HG03095 (cell line): ENCODE data around the gene DDX53.

Experiments used
- ATAC-seq: cut with Tn5 transposase; IDR thresholded peaks from one replicate; pipeline ENCODE4 v1.9.1; 2021; ENCODE audit warnings: moderate library complexity; ENCODE audit not compliant: unreplicated experiment

Gene DDX53

DNA sequence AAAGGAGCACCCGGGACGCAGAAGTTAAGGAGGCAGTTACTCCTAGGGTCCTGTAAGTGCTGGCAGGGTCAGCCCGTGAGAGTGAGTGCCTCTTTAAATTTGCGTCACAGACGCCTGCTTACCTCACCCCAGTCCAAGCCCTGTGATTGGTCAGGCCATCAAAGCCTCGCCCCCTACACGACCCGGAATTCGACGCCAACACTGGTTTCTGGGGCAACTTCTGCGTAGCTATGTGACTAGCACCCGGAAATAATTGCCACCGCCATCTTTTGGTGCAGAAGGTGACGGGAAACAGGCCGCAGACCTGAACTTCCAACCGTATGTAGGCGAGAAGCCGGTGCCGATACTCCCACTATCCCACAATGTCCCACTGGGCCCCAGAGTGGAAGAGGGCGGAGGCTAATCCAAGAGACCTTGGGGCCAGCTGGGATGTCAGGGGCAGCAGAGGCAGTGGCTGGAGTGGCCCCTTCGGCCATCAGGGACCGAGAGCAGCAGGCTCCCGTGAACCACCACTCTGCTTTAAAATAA, at the start of gene DDX53:
DDX53 (plus strand) TSS at position 265 of the 528 bp plus-strand sequence; CDS start at position 363, 98 bp downstream.
- ATAC-seq, result no peak

- no peak for ATAC-seq
These were observed 49.2 kb upstream of the DDX53 start for GRCh38 chrX:22950269-22951266.

DNA sequence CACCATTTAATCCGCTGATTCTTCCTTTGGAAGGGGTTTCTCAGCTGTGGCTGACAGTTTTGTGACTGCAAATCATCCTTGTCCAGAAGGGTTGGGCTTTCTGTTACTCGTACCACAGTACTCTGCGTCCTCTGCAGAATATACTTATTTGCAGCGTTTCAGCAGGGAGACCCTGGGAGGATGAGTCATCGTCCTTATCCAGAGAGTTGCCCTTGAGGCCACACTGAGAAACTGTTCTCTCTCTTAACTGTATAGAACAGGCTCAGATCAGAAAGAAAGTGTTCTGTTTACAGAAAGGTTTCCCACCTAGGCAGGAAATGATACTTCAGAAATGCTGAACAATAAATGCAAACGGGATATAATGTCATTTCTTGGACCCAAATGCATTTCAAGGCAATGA, 47.8 kb upstream of the DDX53 start:
- no peak for ATAC-seq

DNA sequence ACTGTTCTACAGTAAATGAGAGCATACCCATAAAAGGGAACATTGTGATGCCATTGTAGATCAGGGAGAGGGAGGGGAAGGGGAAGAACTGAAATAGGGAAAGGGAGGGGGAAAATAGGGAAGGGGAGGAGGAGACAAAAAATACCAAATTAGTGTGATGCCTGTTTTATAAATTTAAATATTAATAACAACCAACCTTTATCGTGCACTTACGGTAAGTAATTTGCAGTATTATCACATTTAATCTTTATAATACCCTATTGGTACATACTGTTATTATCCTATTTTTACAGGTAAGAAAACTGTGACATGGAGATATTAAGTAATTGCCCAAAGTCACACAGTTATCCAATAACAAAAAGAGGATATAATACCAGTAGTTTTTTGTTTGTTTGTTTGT, 41.5 kb upstream of the DDX53 start:
- no peak for ATAC-seq

- no peak for ATAC-seq
These were observed 40.4 kb upstream of the DDX53 start for GRCh38 chrX:22959204-22959920.

DNA sequence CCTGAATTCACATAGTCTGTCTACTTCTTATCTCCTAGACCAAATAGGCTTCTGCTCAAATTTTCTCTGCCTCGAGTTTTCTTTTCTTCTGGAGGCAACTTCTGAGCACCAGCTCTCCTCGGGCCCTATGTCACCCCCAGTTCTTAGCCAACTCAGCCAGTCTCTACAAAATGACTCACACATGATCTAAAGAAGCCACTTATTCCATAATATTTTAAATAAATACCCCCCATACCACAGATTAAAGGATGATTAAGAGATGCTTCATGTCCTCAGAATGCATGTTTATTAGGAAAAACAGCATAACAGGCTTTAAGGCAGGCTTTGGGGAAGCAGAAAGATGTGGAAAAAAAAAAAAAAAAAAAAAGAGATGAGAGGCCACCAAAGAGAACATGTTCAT, 36.6 kb upstream of the DDX53 start:
- no peak for ATAC-seq

DNA sequence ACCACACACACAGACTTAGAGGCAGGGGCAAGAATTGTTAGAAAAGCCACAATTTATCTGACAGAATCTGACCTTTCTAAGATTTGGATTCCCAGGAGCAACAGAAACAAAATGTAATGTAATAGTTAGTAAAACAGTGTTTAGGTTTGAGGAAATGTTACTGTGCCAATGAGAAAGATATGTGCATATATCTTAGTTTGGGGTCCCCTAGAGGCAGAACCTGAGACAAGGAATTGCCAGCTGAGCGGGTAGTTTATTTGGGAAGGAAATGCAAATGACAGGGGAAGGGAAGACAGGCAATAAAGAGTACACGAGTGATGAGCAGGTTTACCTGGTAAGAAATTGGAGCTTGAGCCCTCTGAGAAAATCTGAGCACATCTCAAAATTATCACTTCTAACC, 31.3 kb upstream of the DDX53 start:
- ATAC-seq, result no peak

DNA sequence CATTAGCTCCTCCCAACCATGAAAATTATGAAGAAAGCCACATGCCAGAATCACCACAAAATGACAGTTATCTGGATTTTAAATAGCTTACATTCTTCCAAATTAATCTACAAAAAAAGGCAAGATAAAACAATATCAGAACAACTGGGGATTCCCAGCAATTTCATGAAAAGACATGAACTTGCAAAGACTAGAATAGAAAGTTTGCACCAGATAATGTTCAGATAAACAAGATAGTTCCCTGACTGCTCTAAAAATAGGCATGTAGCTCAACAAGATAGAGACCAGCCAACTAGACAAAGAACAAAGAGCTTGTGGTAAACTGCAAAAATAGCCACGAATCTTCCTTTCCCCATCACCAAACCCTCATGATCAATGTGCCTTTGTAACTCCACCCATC, 30.3 kb upstream of the DDX53 start:
- no peak for ATAC-seq

- no peak for ATAC-seq
These were observed 28.9 kb upstream of the DDX53 start for GRCh38 chrX:22970861-22971260.

DNA sequence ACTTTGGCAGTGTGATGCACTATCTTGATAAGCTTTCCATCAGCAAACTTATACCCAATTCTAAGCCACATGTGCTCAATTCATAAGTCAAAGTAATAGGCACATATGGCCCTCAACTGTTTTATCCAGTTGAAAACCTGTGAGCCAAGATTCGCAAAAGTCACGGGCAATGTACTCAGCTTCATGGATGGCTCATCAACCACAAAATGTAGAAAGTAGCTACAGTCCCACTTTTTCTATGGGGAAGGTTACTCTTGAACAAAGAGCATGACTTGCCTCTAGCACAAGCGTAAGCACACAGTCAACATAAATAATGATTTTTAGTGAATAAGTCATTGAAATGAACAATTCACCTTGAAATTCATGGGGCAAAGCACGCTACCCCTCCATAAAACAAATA, 25.1 kb upstream of the DDX53 start:
- no peak for ATAC-seq

- ATAC-seq, result no peak
These were observed 24.0 kb upstream of the DDX53 start for GRCh38 chrX:22975786-22976185.

GRCh38 chrX:22985958-22986357, 13.8 kb upstream of the DDX53 start:
- no peak for ATAC-seq

DNA sequence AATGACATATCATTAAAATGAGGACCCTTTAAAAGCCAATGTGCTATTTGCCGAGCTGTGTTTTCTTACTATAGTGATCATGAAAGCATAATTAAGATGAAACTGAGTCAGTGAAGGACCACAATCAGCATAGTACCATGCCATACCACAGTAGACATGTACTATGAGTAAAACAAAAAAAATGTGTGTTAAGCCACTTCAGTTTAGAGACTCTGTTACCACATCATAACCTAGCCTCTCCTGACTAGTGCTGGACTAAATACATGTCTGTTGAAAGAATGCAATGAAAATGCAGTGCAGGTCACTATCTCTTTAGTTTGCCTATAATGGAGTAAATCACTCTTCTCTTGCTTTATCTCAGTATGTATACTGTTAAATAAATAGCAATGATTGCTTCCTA, 12.3 kb upstream of the DDX53 start:
- ATAC-seq, result no peak

- ATAC-seq, result no peak
These were observed 3.4 kb downstream of the DDX53 start for GRCh38 chrX:23003116-23003515.

- ATAC-seq, result no peak
These were observed 8.8 kb downstream of the DDX53 start for GRCh38 chrX:23008431-23009099.

- ATAC-seq, result no peak
These were observed 12.4 kb downstream of the DDX53 start for GRCh38 chrX:23012162-23012561.

- no peak for ATAC-seq
These were observed 12.9 kb downstream of the DDX53 start for GRCh38 chrX:23012636-23013035.

DNA sequence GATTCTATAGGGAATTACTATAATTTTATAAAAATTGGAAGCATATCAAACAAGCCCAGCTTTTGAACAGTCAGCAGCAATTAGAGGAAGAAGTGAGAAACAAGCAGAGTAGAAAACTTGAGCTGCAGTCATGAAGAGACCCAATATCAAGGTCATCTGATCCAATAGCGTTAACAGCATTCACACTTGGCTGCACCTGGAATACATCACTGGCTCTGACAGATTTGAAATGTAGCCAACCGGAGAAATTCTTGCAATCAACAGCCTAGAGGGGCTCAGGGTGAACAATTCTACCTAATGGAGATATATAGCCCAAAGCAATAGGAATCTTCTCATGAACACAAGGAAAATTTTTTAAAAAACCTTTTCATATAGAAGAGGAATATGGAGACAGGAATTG, 13.6 kb downstream of the DDX53 start:
- no peak for ATAC-seq

DNA sequence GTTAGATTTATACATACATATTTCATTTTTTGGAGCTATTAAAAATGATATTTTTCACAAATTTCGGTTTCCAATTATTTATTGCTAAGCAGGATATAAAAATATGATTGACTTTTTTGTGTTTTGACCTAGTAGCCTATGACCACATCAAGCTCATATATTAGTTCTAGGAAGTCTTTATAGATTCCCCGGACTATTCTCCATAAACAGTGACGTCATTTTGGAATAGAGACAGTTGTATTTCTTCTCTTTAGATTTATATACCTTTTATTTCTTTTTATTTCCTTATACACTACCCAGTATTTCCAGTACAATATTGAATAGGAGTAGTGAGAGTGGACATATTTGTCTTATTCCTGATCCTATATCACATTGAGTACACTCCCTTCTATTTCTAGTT, 31.8 kb downstream of the DDX53 start:
- ATAC-seq, result no peak

GRCh38 chrX:23035493-23035892, 35.7 kb downstream of the DDX53 start:
- ATAC-seq, result no peak

DNA sequence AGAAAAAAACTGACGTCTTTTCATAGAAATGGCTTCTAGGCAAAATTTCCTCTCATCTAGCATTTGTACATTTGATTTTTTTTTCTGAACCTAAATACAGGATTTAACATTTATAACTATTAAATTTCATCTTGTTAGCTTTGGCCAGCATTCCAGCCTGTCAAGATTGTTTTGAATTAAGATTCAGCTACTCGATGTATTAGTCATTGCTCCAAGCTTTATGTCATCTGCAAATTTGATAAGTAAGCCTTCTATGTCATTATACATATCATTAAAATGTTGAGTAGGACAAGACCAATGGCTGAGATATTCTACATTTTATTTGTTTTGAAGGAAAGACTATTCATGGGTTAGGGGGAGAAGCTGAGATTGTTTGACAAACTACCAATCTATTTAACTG, 46.7 kb downstream of the DDX53 start:
- ATAC-seq, result no peak
